K562 (cell line): ENCODE results near the gene KCND3. TPM values are rescaled to one million over a fixed set of nuclear protein-coding genes. Genes with fewer than 3 reads are reported as not detected.

Experiments
- ATAC-seq: fragments of 200-7000 bp; cut with Tn5 transposase; 3 replicates; pipeline ENCODE4 v1.9.1; 2020; ENCODE audit warnings: moderate library complexity
- BruUV-seq: library from RNA; stranded (reverse); fragments of 400-500 nt; replicated peaks from 2 replicates; lab custom pipeline; 2021; lab: Mats Ljungman, UMichigan
- CTCF ChIA-PET: fragments of 300-600 bp; formaldehyde crosslinking; extraction: SDS; loops from one replicate; lab custom pipeline; 2021; ENCODE audit warnings: low intra/inter-chr PET ratio; lab: Yijun Ruan, JAX
- POLR2A ChIA-PET: fragments of 300-600, 350-650 bp; sonication (Branson Sonifier 250); formaldehyde crosslinking; extraction: SDS; loops from one replicate; lab custom pipeline; 2021; ENCODE audit warnings: antibody characterized with exemption, inconsistent platforms; lab: Yijun Ruan, JAX
- DNase-seq, 4 experiments: peaks; one replicate each; pipeline versions ENCODE4 v3.0.0 to v3.0.0-alpha.2; 2011 to 2018; ENCODE audit warnings: low spot score in 3 of 4, mixed read lengths in 3 of 4; ENCODE audit errors: extremely low read depth in 1 of 4
- FAIRE-seq: peaks from 2 replicates; lab custom pipeline; 2011; peaks lifted over from hg19 to GRCh38; lab: Jason Lieb, UNC
- H2AFZ ChIP-seq: 2 replicates; pipeline ENCODE4 v1.6.0; 2011; ENCODE audit warnings: low read depth, low read length, control low read depth, inconsistent platforms
- H3K27ac ChIP-seq: fragments of 200-600 bp; 3 replicates; pipeline ENCODE4 v1.8.0; 2011; ENCODE audit warnings: low read depth, mild to moderate bottlenecking, control low read depth, inconsistent platforms, low read length, moderate library complexity, mixed read lengths; ENCODE audit errors: extremely low read depth
- H3K27me3 ChIP-seq, 2 experiments: fragments of 300-600 bp in 1 of 2; 2 replicates in 1 of 2; 3 replicates in 1 of 2; pipeline versions ENCODE4 v1.6.0 to v1.8.0; 2011; ENCODE audit warnings: inconsistent platforms in 2 of 2, low read length in 2 of 2, mild to moderate bottlenecking in 1 of 2, mixed read lengths in 1 of 2, moderate library complexity in 1 of 2; ENCODE audit not compliant: control insufficient read depth in 2 of 2, insufficient read depth in 2 of 2
- H3K36me3 ChIP-seq: fragments of 300-600 bp; 3 replicates; pipeline ENCODE4 v1.8.0; 2011; ENCODE audit warnings: mild to moderate bottlenecking, low read length, inconsistent platforms; ENCODE audit not compliant: control insufficient read depth, insufficient read depth
- H3K4me1 ChIP-seq, 2 experiments: fragments of 200-600 bp in 1 of 2; replicated peaks in 1 of 2; 2 replicates in 1 of 2; 3 replicates in 1 of 2; pipeline versions ENCODE4 v1.5.1 to v1.8.0; 2011; ENCODE audit warnings: inconsistent platforms in 2 of 2, low read length in 2 of 2, mild to moderate bottlenecking in 1 of 2, mixed read lengths in 1 of 2, moderate library complexity in 1 of 2; ENCODE audit not compliant: control insufficient read depth in 2 of 2, insufficient read depth in 2 of 2
- H3K4me2 ChIP-seq: 2 replicates; pipeline ENCODE4 v1.6.1; 2011; ENCODE audit warnings: low read length, control low read depth, inconsistent platforms, mixed read lengths; ENCODE audit not compliant: insufficient read depth
- H3K4me3 ChIP-seq: fragments of 200-600 bp; sonication (generic), shearing (Covaris generic); 2 replicates; pipeline ENCODE4 v1.5.1; 2016; ENCODE audit warnings: control low read depth, inconsistent platforms
- H3K79me2 ChIP-seq: fragments of 200-600 bp; 3 replicates; pipeline ENCODE4 v1.8.0; 2011; ENCODE audit warnings: low read length, inconsistent platforms; ENCODE audit not compliant: control insufficient read depth, insufficient read depth
- H3K9ac ChIP-seq, 2 experiments: 2 replicates each; pipeline versions ENCODE4 v1.6.0 to v1.6.1; 2011; ENCODE audit warnings: low read depth in 2 of 2, low read length in 2 of 2, control low read depth in 1 of 2, inconsistent platforms in 1 of 2, mild to moderate bottlenecking in 1 of 2, mixed read lengths in 1 of 2; ENCODE audit not compliant: insufficient read depth in 1 of 2
- H3K9me1 ChIP-seq: one replicate; pipeline ENCODE4 v1.6.0; 2011; ENCODE audit warnings: inconsistent platforms, mild to moderate bottlenecking, low read length, moderate library complexity; ENCODE audit not compliant: control insufficient read depth, insufficient read depth
- H3K9me3 ChIP-seq: replicated peaks from 2 replicates; pipeline ENCODE4 v1.5.1; 2011; ENCODE audit warnings: low read depth, low read length, inconsistent platforms; ENCODE audit not compliant: control insufficient read depth, insufficient read depth
- H4K20me1 ChIP-seq: replicated peaks from 2 replicates; pipeline ENCODE4 v1.6.1; 2011; ENCODE audit warnings: low read length, inconsistent platforms, mixed read lengths; ENCODE audit not compliant: control insufficient read depth, insufficient read depth
- CBFA2T3 ChIP-seq: fragments of 450-650 bp; IDR thresholded peaks from 2 replicates; pipeline ENCODE4 v1.6.1; 2017
- CBFB ChIP-seq: sonication (generic); formaldehyde crosslinking; IDR thresholded peaks from 2 replicates; pipeline ENCODE4 v1.4.0; 2020; ENCODE audit warnings: mild to moderate bottlenecking, missing genetic modification reagents
- CREB5 ChIP-seq: fragments of 250-450 bp; sonication (Bioruptor Pico); IDR thresholded peaks from 2 replicates; pipeline ENCODE4 v1.5.0; 2020; ENCODE audit warnings: mild to moderate bottlenecking
- JUNB ChIP-seq: fragments of 450-650 bp; formaldehyde crosslinking; conservative IDR thresholded peaks from 2 replicates; pipeline ENCODE4 v1.4.0; 2020; ENCODE audit warnings: mild to moderate bottlenecking
- KLF16 ChIP-seq: IDR thresholded peaks from 2 replicates; pipeline ENCODE4 v1.6.1; 2016; ENCODE audit warnings: antibody characterized with exemption
- PHF20 ChIP-seq: fragments of 450-650 bp; IDR thresholded peaks from 2 replicates; pipeline ENCODE4 v1.6.1; 2018; ENCODE audit not compliant: partially characterized antibody
- RBM17 ChIP-seq: fragments of 200-400 bp; formaldehyde crosslinking; IDR thresholded peaks from 2 replicates; pipeline ENCODE4 v1.6.1; 2017; ENCODE audit warnings: low read depth, mild to moderate bottlenecking, low read length, borderline replicate concordance
- VEZF1 ChIP-seq: fragments of 200-800 bp; sonication (Bioruptor generic); IDR thresholded peaks from 2 replicates; pipeline ENCODE4 v1.6.1; 2017; ENCODE audit warnings: missing genetic modification characterization, missing compliant biosample characterization
- ZBTB17 ChIP-seq: fragments of 450-650 bp; formaldehyde crosslinking; IDR thresholded peaks from 2 replicates; pipeline ENCODE4 v1.4.0; 2020; ENCODE audit warnings: mild to moderate bottlenecking
- ZBTB8A ChIP-seq: fragments of 450-650 bp; IDR thresholded peaks from 2 replicates; pipeline ENCODE4 v1.6.1; 2018; ENCODE audit warnings: mild to moderate bottlenecking, moderate library complexity; ENCODE audit not compliant: partially characterized antibody
- ZNF316 ChIP-seq: fragments of 450-650 bp; IDR thresholded peaks from 2 replicates; pipeline ENCODE4 v1.6.1; 2016
- ZNF41 ChIP-seq: fragments of 250-450 bp; sonication (Bioruptor Pico); conservative IDR thresholded peaks from 2 replicates; pipeline ENCODE4 v1.4.0; 2020; ENCODE audit warnings: mild to moderate bottlenecking
- ZNF778 ChIP-seq: fragments of 450-650 bp; formaldehyde crosslinking; IDR thresholded peaks from 2 replicates; pipeline ENCODE4 v1.4.0; 2020; ENCODE audit warnings: mild to moderate bottlenecking, moderate library complexity
- WGBS: fragments of 100-300 bp; shearing (Covaris generic); methylation state at CpG from one replicate; pipeline ENCODE4 v1.1.6; 2016; ENCODE audit warnings: low coverage, mixed read lengths; ENCODE audit not compliant: insufficient coverage; ENCODE audit errors: missing lambda C conversion rate; 5-methylcytosine and 5-hydroxymethylcytosine counted together
- in situ Hi-C: fragments of 300-500 bp; cut with MboI; formaldehyde crosslinking; loops from 4 replicates; pipeline ENCODE4 v1.15.0; 2018; ENCODE audit warnings: inconsistent platforms, mixed read lengths
- intact Hi-C: fragments of 100-400 bp; cut with micrococcal nuclease; formaldehyde crosslinking; loops from 2 replicates; pipeline ENCODE4 v1.14.2; 2022
- polyA plus RNA-seq, 8 experiments: library from polyadenylated mRNA; depleted of rRNA in 4 of 8; stranded (reverse) in 5 of 8; unstranded in 3 of 8; fragments of >200 nt; fragmentation: Nextera tagmentation in 2 of 8; fragmentation: Illumina TruSeq in 1 of 8; extraction: Ambion mirVana in 2 of 8; extraction: Trizol in 1 of 8; gene quantifications; 2 replicates each; pipeline versions ENCODE4 v1.2.1 to v1.2.3, GENCODE V29; 2011 to 2014; ENCODE audit warnings: inconsistent platforms in 1 of 8, missing spikeins in 1 of 8
- total RNA-seq, 7 experiments: library from RNA; depleted of rRNA in 6 of 7; stranded (reverse); fragments of >200 nt in 6 of 7; fragmentation: Illumina TruSeq in 2 of 7; extraction: Trizol in 2 of 7; gene quantifications; 2 replicates each; pipeline versions ENCODE4 v1.2.1 to v1.2.3, GENCODE V29; 2011 to 2021; ENCODE audit warnings: low replicate concordance in 1 of 7
- TF ChIP-seq, protein P1 (sequence below), 2 experiments: fragments of 150-350 bp in 1 of 2; IDR thresholded peaks; 2 replicates each; pipeline ENCODE4 v1.6.1; 2012 to 2016; ENCODE audit warnings: low read depth in 2 of 2, low read length in 2 of 2, mild to moderate bottlenecking in 1 of 2, moderate library complexity in 1 of 2
- TF ChIP-seq, protein P2 (sequence below), 2 experiments: fragments of 450-650 bp; IDR thresholded peaks; 2 replicates each; pipeline ENCODE4 v1.6.1; 2016

KCND3 gene
- total and polyA plus RNA-seq, 9 of the 15 experiments (the other 6 are each of a cell fraction or from before 2014, with no cell fraction given), result not detected

DNA sequence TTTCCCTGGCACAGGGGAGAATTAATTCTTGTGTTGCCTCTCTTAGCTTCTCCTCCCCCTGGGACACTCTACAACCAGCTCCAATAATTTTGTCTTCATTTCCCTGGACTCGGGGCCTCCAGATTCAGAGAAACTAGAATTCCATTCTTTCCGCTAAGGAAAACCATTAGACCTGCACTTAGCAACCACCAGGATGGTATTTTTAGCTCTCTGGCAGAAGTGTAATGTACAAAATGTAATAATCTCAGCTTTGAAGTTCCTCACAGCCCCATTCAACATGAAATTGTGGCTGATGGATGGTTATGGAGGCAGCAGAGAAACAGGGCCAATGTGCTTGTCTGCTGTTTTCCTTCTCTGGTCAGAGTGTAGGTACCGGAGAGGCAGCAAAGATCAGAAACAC, 113.8 kb downstream of the KCND3 start (continued):
- TF ChIP-seq, protein P1, sequence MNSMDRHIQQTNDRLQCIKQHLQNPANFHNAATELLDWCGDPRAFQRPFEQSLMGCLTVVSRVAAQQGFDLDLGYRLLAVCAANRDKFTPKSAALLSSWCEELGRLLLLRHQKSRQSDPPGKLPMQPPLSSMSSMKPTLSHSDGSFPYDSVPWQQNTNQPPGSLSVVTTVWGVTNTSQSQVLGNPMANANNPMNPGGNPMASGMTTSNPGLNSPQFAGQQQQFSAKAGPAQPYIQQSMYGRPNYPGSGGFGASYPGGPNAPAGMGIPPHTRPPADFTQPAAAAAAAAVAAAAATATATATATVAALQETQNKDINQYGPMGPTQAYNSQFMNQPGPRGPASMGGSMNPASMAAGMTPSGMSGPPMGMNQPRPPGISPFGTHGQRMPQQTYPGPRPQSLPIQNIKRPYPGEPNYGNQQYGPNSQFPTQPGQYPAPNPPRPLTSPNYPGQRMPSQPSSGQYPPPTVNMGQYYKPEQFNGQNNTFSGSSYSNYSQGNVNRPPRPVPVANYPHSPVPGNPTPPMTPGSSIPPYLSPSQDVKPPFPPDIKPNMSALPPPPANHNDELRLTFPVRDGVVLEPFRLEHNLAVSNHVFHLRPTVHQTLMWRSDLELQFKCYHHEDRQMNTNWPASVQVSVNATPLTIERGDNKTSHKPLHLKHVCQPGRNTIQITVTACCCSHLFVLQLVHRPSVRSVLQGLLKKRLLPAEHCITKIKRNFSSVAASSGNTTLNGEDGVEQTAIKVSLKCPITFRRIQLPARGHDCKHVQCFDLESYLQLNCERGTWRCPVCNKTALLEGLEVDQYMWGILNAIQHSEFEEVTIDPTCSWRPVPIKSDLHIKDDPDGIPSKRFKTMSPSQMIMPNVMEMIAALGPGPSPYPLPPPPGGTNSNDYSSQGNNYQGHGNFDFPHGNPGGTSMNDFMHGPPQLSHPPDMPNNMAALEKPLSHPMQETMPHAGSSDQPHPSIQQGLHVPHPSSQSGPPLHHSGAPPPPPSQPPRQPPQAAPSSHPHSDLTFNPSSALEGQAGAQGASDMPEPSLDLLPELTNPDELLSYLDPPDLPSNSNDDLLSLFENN (IDR thresholded peaks at IDR 0.05; ENCODE audit: low read depth in 2 of 2, low read length in 2 of 2), result no peak
- TF ChIP-seq ZNF41 (no peak), ZBTB8A (no peak), JUNB (no peak), CBFA2T3 (no peak)

DNA sequence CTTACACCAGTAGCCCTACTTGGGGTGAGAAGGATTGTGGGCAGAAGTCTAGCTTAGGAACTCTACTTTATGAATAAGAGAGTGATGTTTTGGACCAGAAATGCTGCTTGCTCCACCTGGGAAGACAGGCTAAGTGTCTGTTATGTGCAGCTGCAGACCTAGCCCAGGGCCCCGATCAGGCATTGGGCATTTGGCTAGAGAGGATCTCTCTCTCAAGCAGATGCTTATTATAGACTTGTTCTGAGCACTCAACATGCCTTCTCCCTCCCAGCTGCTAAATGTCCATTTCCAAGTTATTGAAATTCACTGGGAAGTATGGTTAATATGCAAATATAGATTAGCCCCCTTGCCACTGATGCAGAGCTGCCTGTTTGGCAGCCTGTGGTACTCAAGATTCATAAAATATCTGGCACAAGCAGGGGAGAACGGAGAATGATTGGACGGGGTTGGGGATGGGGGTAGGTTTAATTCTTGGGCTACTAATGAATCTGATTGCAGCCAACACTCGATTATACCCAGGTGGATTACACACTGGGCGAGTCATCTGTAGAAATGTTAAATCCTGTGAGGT, 115.9 kb downstream of the KCND3 start:
- no peaks in the 10 kb centered on the region for H4K20me1 ChIP-seq
- no peak overlapping the region for H2AFZ ChIP-seq
- FAIRE-seq (no peak), ATAC-seq (no peak), DNase-seq (no peak)
- H3K36me3 ChIP-seq, result no peaks in the 10 kb centered on the region
- H3K9me3 ChIP-seq, result no peaks in the 10 kb centered on the region
- WGBS, result 0% methylated on average over 5 of the region's 5 CpGs
- H3K9me1 ChIP-seq, result no peaks in the 10 kb centered on the region
- intact Hi-C loops, result no loop called here
- POLR2A ChIA-PET, result interaction anchor here (1.0 to 1.2 kb wide), 2 partner anchors 81 to 296 kb away, joined by 3 read pairs; no protein-coding TSS in a partner anchor
- H3K4me2 ChIP-seq, result no peak overlapping the region
- H3K27ac ChIP-seq, result no peak overlapping the region
- no peaks in the 10 kb centered on the region for H3K4me1 ChIP-seq
- H3K9ac ChIP-seq, result no peak overlapping the region
- H3K79me2 ChIP-seq, result no peaks in the 10 kb centered on the region
- BruUV-seq, result no TSS peak
- no peak overlapping the region for H3K4me3 ChIP-seq
- H3K27me3 ChIP-seq, result peaks cover 10 to 26% of the 10 kb centered on the region in 2 experiments; a peak in 4 of 5 replicates
- CTCF ChIA-PET, result no interaction called here
- in situ Hi-C loops, result no loop called here
- no peak for TF ChIP-seq ZNF778
- TF ChIP-seq, protein P2, sequence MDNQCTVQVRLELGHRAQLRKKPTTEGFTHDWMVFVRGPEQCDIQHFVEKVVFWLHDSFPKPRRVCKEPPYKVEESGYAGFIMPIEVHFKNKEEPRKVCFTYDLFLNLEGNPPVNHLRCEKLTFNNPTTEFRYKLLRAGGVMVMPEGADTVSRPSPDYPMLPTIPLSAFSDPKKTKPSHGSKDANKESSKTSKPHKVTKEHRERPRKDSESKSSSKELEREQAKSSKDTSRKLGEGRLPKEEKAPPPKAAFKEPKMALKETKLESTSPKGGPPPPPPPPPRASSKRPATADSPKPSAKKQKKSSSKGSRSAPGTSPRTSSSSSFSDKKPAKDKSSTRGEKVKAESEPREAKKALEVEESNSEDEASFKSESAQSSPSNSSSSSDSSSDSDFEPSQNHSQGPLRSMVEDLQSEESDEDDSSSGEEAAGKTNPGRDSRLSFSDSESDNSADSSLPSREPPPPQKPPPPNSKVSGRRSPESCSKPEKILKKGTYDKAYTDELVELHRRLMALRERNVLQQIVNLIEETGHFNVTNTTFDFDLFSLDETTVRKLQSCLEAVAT (IDR thresholded peaks at IDR 0.05), result no peak
- no peak for TF ChIP-seq CREB5 (CRISPR knock-in tag)
- no peak for TF ChIP-seq RBM17
- no peak for TF ChIP-seq KLF16
- no peak for TF ChIP-seq ZNF316
- no peak for TF ChIP-seq PHF20
- TF ChIP-seq CBFB (CRISPR knock-in tag), result no peak
- no peak for TF ChIP-seq VEZF1 (CRISPR knock-in tag)
- TF ChIP-seq ZBTB17, result no peak
